Stomach smooth muscle (tissue), 2 donors: ENCODE measurements around the gene NOL4.
A peak's percentile ranks its signal among the peaks of the same experiment; 100 is the strongest.
"Not testable (repeated sequence)": the region's sequence is repeated elsewhere in the genome, so short reads cannot be mapped to it uniquely, and the experiment has no call there.

Experiments used
- H3K27ac ChIP-seq: one replicate; pipeline ENCODE4 v1.7.0; 2013; ENCODE audit warnings: mild to moderate bottlenecking, low read length, inconsistent platforms
- H3K27me3 ChIP-seq, 2 donors: one replicate each; pipeline ENCODE4 v1.7.0; 2013; ENCODE audit warnings: low read length in 2 of 2; ENCODE audit not compliant: insufficient read depth in 2 of 2, control insufficient read depth in 1 of 2
- H3K36me3 ChIP-seq, 2 donors: one replicate each; pipeline ENCODE4 v1.7.0; 2013; ENCODE audit warnings: low read length in 2 of 2; ENCODE audit not compliant: control insufficient read depth in 2 of 2, insufficient read depth in 2 of 2
- H3K4me1 ChIP-seq: one replicate; pipeline ENCODE4 v1.7.0; 2013; ENCODE audit warnings: low read length; ENCODE audit not compliant: control insufficient read depth, insufficient read depth
- H3K4me3 ChIP-seq, 2 donors: one replicate each; pipeline ENCODE4 v1.7.0; 2013; ENCODE audit warnings: low read length in 2 of 2
- H3K9ac ChIP-seq, 2 donors: one replicate each; pipeline ENCODE4 v1.7.0; 2013; ENCODE audit warnings: low read length in 2 of 2, mild to moderate bottlenecking in 1 of 2
- H3K9me3 ChIP-seq, 2 donors: one replicate each; pipeline ENCODE4 v1.7.0; 2013; ENCODE audit warnings: low read length in 2 of 2; ENCODE audit not compliant: control insufficient read depth in 2 of 2
- donor health status: healthy.
- donor health status: Pancreatic carcinoma.

Gene NOL4

DNA sequence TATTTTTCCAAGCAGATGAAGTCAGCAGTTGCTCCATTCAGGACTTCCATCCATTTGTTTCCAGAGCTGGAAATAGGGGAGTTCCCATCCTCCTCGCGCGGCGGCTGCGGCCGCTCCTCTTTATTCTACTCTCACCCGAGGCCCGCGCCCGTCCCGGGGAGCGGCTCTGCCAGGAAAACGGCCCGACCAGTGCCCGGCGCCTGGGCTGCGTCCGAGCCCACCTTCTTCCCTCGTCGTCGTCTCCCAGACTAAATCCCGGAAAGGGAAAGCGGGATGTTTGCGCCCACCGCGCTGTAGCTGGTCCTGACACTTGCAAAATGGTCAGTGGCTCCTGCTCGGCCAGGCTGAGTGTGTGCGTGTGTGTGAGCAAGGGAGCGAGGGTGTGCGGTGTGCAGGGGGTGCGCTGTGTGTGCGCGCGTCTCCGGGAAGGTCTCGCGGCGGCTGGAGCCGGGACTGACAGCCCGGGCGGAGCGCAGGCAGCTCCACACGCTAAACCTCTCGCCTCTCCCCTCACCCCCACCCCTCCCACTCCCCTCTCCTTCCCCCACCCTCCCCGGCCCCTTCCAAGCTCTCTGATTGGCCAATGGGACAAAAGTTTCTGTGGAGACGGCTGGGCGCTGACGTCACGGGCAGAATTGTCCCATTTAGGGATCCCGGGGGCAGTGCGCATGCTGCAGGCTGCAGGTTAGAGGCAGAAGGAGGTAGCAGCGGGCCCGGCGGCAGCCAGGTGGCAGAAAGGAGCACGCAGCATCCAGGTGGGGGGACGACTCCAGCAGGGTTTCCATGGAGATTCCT, at the start of gene NOL4:
TSS of gene NOL4 (minus strand) at position 491 of the 795 bp plus-strand sequence. CDS start 1,660 bp downstream, outside the sequence.
- H3K27ac ChIP-seq, result no peak within 1 kb of the TSS
- peaks cover 0 to 2% of the 10 kb centered on the region in 2 donors for H3K9me3 ChIP-seq
- H3K9ac ChIP-seq, result peak within 1 kb of the TSS in 1 of 2 donors; percentile 31
- peaks cover 19 to 41% of the 10 kb centered on the region in 2 donors for H3K27me3 ChIP-seq
- no peaks in the 10 kb centered on the region for H3K36me3 ChIP-seq
- H3K4me3 ChIP-seq, result peak within 1 kb of the TSS; percentile 76
- peaks cover 21% of the 10 kb centered on the region for H3K4me1 ChIP-seq

- not testable (repeated sequence) for H3K4me3 ChIP-seq, H3K9ac ChIP-seq, H3K27ac ChIP-seq, H3K27me3 ChIP-seq, H3K4me1 ChIP-seq, H3K9me3 ChIP-seq, H3K36me3 ChIP-seq
These were observed 41.3 kb upstream of the NOL4 start for GRCh38 chr18:34266029-34266428.

DNA sequence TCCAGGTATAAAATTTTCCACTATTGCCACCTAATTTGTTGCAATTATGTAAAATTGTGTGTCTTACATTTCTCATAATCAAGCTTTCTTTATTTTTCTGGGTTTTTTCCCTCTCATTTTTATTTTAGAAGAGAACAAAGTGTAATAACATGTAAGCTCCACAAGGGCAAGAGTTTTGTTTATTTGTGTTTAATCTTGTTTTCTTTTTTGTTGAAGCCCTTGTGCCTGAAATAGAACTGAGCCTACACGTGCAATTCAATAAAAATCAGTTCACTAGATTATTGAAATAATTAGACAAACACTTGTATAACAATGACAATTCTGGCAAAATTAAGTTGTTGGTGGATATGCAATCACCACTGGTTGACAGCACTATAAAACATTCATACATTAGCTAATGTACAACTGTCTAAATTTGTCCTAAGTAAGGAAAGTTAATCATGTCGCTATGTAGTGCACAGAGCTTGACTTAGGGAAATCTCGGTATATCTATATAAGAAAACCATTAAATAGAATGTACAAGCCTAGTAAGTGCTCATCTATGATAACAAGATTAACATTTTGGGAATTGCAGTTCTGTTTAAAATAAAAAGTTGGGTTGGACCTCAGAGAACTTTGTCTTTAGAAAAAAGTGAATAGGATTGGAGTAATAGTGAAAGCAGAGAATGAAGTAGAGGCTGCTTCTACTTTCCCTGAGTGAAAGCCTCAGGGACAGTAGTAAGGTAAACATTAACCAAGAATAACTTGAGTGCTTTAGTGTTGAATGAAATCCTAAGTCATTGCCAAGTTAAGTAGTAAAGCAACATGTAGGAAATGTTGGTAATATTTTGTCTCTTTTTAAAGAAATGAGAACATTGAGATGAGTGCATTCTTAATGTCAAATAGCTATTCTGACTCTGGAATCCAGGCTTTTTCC, 37.4 kb upstream of the NOL4 start:
- H3K27me3 ChIP-seq, result no peaks in the 10 kb centered on the region
- no peak overlapping the region for H3K9ac ChIP-seq
- H3K27ac ChIP-seq, result no peak overlapping the region
- no peak overlapping the region for H3K4me3 ChIP-seq
- H3K4me1 ChIP-seq, result no peaks in the 10 kb centered on the region
- no peaks in the 10 kb centered on the region for H3K9me3 ChIP-seq
- no peaks in the 10 kb centered on the region for H3K36me3 ChIP-seq

DNA sequence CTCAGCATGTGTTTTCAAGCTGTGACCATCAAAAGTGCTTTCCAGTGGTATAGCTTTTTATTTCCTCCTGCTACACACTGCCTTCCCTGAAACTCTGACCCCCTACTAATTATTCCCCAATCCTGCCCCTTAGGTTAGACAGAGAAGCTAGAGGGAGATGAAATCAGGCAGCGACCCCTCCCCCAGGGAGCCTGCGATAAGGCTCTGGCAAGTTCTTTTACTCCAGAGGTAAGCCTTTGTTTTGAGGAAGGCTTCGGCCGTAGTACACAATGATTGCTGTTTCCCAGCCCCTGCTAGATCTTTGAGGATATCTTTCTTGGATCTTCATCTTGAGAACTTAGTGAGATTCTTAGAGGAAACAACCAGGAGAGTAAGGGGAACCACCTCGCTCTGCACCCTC, 33.5 kb upstream of the NOL4 start:
- Histone ChIP-seq H3K9ac (no peak overlapping the region), H3K27me3 (no peaks in the 10 kb centered on the region), H3K27ac (no peak overlapping the region), H3K4me3 (no peak overlapping the region), H3K9me3 (no peaks in the 10 kb centered on the region), H3K36me3 (no peaks in the 10 kb centered on the region), H3K4me1 (no peaks in the 10 kb centered on the region)

- no peaks in the 10 kb centered on the region for H3K4me1 ChIP-seq
- H3K36me3 ChIP-seq, result no peaks in the 10 kb centered on the region
- no peak overlapping the region for H3K4me3 ChIP-seq
- H3K27me3 ChIP-seq, result no peaks in the 10 kb centered on the region
- H3K9me3 ChIP-seq, result peaks cover 2% of the 10 kb centered on the region in 2 donors
- no peak overlapping the region for H3K9ac ChIP-seq
- no peak overlapping the region for H3K27ac ChIP-seq
These were observed 27.2 kb upstream of the NOL4 start for GRCh38 chr18:34251919-34252318.

DNA sequence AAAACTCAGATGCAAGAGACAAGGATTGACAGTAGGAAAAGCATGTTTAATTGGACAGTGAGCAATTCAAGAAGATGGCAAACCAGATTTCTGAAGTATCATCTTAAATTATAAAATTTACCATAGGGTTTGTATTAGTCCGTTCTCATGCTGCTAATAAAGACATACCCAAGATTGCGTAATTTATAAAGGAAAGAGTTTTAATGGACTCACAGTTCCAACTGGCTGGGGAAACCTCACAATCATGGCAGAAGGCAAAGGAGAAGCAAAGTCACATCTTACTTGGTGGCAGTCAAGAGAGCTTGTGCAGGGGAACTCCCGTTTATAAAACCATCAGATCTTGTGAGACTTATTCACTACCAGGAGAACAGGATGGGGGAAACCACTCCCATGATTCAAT, 24.0 kb upstream of the NOL4 start:
- no peak overlapping the region for H3K27ac ChIP-seq

GRCh38 chr18:34242739-34243138, 18.0 kb upstream of the NOL4 start:
- Histone ChIP-seq H3K36me3 (no peaks in the 10 kb centered on the region), H3K27ac (no peak overlapping the region), H3K4me1 (no peaks in the 10 kb centered on the region), H3K9me3 (no peaks in the 10 kb centered on the region), H3K9ac (no peak overlapping the region), H3K4me3 (no peak overlapping the region), H3K27me3 (no peaks in the 10 kb centered on the region)

More for the DNA sequence above, 24.0 kb upstream of the NOL4 start:
- Histone ChIP-seq H3K4me1 (no peaks in the 10 kb centered on the region), H3K9me3 (peaks cover 2% of the 10 kb centered on the region in 2 donors), H3K27me3 (no peaks in the 10 kb centered on the region), H3K36me3 (no peaks in the 10 kb centered on the region), H3K4me3 (no peak overlapping the region), H3K9ac (no peak overlapping the region)

DNA sequence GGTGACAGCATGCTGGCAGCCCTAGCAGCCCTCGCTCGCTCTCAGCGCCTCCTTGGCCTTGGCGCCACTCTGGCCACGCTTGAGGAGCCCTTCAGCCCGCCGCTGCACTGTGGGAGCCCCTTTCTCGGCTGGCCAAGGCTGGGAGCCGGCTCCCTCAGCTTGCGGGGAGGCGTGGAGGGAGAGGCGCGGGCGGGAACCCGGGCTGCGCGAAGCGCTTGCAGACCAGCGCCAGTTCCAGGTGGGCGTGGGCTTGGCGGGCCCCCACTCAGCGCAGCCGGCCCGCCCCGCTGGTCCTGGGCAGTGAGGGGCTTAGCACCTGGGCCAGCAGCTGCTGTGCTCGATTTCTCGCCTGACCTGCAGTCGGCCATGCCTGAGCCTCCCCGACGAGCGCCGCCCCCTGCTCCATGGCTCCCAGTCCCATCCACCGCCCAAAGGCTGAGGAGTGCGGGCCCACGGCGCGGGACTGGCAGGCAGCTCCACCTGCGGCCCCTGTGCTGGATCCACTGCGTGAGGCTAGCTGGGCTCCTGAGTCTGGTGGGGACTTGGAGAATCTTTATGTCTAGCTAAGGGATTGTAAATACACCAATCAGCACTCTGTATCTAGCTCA, 9.2 kb upstream of the NOL4 start:
- not testable (repeated sequence) for H3K9ac ChIP-seq, H3K36me3 ChIP-seq, H3K27me3 ChIP-seq, H3K27ac ChIP-seq, H3K4me1 ChIP-seq, H3K4me3 ChIP-seq, H3K9me3 ChIP-seq

- Histone ChIP-seq H3K4me1 (peaks cover 21% of the 10 kb centered on the region), H3K27ac (no peak overlapping the region), H3K9me3 (peaks cover 0 to 2% of the 10 kb centered on the region in 2 donors), H3K9ac (no peak overlapping the region), H3K27me3 (peaks cover 19 to 40% of the 10 kb centered on the region in 2 donors), H3K36me3 (no peaks in the 10 kb centered on the region), H3K4me3 (peak overlapping the region in 1 of 2 donors; percentile 44)
These were observed 473 bp upstream of the NOL4 start for GRCh38 chr18:34225218-34225553.

DNA sequence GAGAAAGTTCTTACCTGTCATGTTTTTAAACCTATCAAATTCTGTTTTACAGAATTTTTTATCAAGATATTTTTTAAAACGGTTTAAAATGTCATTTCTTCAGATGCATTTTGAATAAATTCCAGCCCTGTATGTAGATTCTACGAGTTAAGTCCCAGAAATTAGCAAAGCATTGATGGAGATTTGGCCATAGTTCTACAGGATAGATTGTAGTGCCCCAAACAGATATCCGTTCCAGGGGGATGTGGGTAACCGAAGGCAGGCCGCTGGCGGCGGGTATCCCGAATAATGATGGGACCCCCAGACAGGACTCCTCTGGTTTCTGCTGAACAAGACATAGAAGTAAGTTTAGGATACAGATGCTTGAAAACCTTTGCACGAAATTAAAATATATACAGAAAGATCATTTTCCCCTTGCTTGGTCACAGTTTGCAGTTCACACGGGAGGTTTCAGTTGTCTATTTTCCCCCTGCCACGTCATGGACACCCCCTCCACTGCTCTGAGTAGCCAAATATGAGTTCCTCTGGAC, 755 bp downstream of the NOL4 start:
- Histone ChIP-seq H3K4me3 (peak overlapping the region; percentile 76), H3K4me1 (peaks cover 21% of the 10 kb centered on the region), H3K27ac (no peak overlapping the region), H3K9ac (peak overlapping the region in 1 of 2 donors; percentile 31), H3K9me3 (peaks cover 0 to 2% of the 10 kb centered on the region in 2 donors), H3K36me3 (no peaks in the 10 kb centered on the region), H3K27me3 (peaks cover 19 to 41% of the 10 kb centered on the region in 2 donors)
